Endothelial cell of umbilical vein (primary cell): ENCODE data around the gene DHX15. TPM values are rescaled to one million over a fixed set of nuclear protein-coding genes. Genes with fewer than 3 reads are reported as not detected.

Experiments used
- BruUV-seq: library from RNA; stranded (reverse); fragments of 400-500 nt; replicated peaks from 2 replicates; lab custom pipeline; 2021; lab: Mats Ljungman, UMichigan
- CTCF ChIA-PET: fragments of 300-600, 350-600 bp; sonication (Branson Sonifier 250); formaldehyde crosslinking; loops from one replicate; lab custom pipeline; 2021; ENCODE audit warnings: antibody characterized with exemption, inconsistent platforms; lab: Charles Lee
- POLR2A ChIA-PET: fragments of 300-600, 350-600 bp; sonication (Branson Sonifier 250); formaldehyde crosslinking; loops from one replicate; lab custom pipeline; 2021; ENCODE audit warnings: antibody characterized with exemption, inconsistent platforms; lab: Charles Lee
- DNase-seq: peaks from one replicate; pipeline ENCODE4 v3.0.0-alpha.2; 2011; ENCODE audit warnings: low read depth, low spot score
- FAIRE-seq: peaks from 2 replicates; lab custom pipeline; 2011; peaks lifted over from hg19 to GRCh38; lab: Jason Lieb, UNC
- H2AFZ ChIP-seq: 2 replicates; pipeline ENCODE4 v1.6.0; 2012; ENCODE audit warnings: low read depth, low read length, control low read depth, inconsistent platforms
- H3K27ac ChIP-seq: 2 replicates; pipeline ENCODE4 v1.5.1; 2011; ENCODE audit warnings: low read depth, mild to moderate bottlenecking, control low read depth, low read length, moderate library complexity; ENCODE audit not compliant: insufficient read depth
- H3K27me3 ChIP-seq, 2 experiments: 2 replicates each; pipeline versions ENCODE4 v1.6.0 to v1.6.1; 2011; ENCODE audit warnings: low read length in 2 of 2, mixed read lengths in 1 of 2; ENCODE audit not compliant: control insufficient read depth in 2 of 2, insufficient read depth in 2 of 2
- H3K36me3 ChIP-seq, 2 experiments: 2 replicates in 1 of 2; 3 replicates in 1 of 2; pipeline ENCODE4 v1.5.1; 2011; ENCODE audit warnings: low read length in 2 of 2, mild to moderate bottlenecking in 1 of 2, moderate library complexity in 1 of 2; ENCODE audit not compliant: control insufficient read depth in 2 of 2, insufficient read depth in 2 of 2; ENCODE audit errors: extremely low read depth in 1 of 2
- H3K4me1 ChIP-seq: 3 replicates; pipeline ENCODE4 v1.5.1; 2011; ENCODE audit warnings: mild to moderate bottlenecking, low read length; ENCODE audit not compliant: control insufficient read depth, insufficient read depth; ENCODE audit errors: extremely low read depth
- H3K4me2 ChIP-seq: 2 replicates; pipeline ENCODE4 v1.6.1; 2011; ENCODE audit warnings: low read length, control low read depth, mixed read lengths; ENCODE audit not compliant: insufficient read depth
- H3K4me3 ChIP-seq, 3 experiments: fragments of 200-600 bp in 1 of 3; sonication (generic), shearing (Covaris generic) in 1 of 3; replicated peaks in 1 of 3; 2 replicates each; pipeline ENCODE4 v1.5.1; 2011 to 2016; ENCODE audit warnings: control low read depth in 3 of 3, low read length in 3 of 3, mild to moderate bottlenecking in 2 of 3, inconsistent platforms in 1 of 3, low read depth in 1 of 3, moderate library complexity in 1 of 3; ENCODE audit not compliant: insufficient read depth in 1 of 3
- H3K79me2 ChIP-seq: 2 replicates; pipeline ENCODE4 v1.6.0; 2012; ENCODE audit warnings: low read length, inconsistent platforms; ENCODE audit not compliant: control insufficient read depth, insufficient read depth
- H3K9ac ChIP-seq: replicated peaks from 2 replicates; pipeline ENCODE3; 2011; ENCODE audit warnings: low read length, control low read depth; ENCODE audit not compliant: insufficient read depth; ENCODE audit errors: extremely low read depth
- H3K9me1 ChIP-seq: replicated peaks from 3 replicates; pipeline ENCODE4 v1.6.0; 2011; ENCODE audit warnings: mild to moderate bottlenecking, low read length; ENCODE audit not compliant: control insufficient read depth, insufficient read depth; ENCODE audit errors: extremely low read depth
- H3K9me3 ChIP-seq: replicated peaks from 2 replicates; pipeline ENCODE4 v1.5.1; 2012; ENCODE audit warnings: low read length, inconsistent platforms; ENCODE audit not compliant: control insufficient read depth, insufficient read depth
- H4K20me1 ChIP-seq: replicated peaks from 2 replicates; pipeline ENCODE3; 2011; ENCODE audit warnings: mild to moderate bottlenecking, low read length; ENCODE audit not compliant: control insufficient read depth, insufficient read depth; ENCODE audit errors: extremely low read depth
- CTCF ChIP-seq, 2 donors: IDR thresholded peaks; 1 replicate in 1 of 2; 2 replicates in 1 of 2; pipeline ENCODE4 v1.5.1; 2011; ENCODE audit warnings: low read length in 2 of 2, mild to moderate bottlenecking in 2 of 2, moderate library complexity in 2 of 2, control low read depth in 1 of 2, inconsistent platforms in 1 of 2, low read depth in 1 of 2; ENCODE audit not compliant: insufficient read depth in 1 of 2; ENCODE audit errors: extremely low read depth in 1 of 2
- EZH2 ChIP-seq: IDR thresholded peaks from 2 replicates; pipeline ENCODE4 v1.6.1; 2012; ENCODE audit warnings: borderline replicate concordance, low read depth, mild to moderate bottlenecking, moderate library complexity, low read length, inconsistent platforms; ENCODE audit not compliant: severe bottlenecking
- FOS ChIP-seq: IDR thresholded peaks from 2 replicates; pipeline ENCODE4 v1.6.1; 2011; ENCODE audit warnings: mild to moderate bottlenecking, low read length, moderate library complexity, borderline replicate concordance; ENCODE audit not compliant: insufficient read depth
- GATA2 ChIP-seq: IDR thresholded peaks from 2 replicates; pipeline ENCODE4 v1.7.0; 2011; ENCODE audit warnings: low read depth, mild to moderate bottlenecking, moderate library complexity, mixed read lengths, low read length; ENCODE audit not compliant: insufficient read length, insufficient read depth
- JUN ChIP-seq: IDR thresholded peaks from 2 replicates; pipeline ENCODE4 v1.6.1; 2011; ENCODE audit warnings: borderline replicate concordance, low read depth; ENCODE audit not compliant: insufficient read length, insufficient read depth
- MYC ChIP-seq: IDR thresholded peaks from one replicate; pipeline ENCODE4 v1.6.1; 2011; ENCODE audit warnings: mild to moderate bottlenecking, low read depth, low read length
- POLR2A ChIP-seq: IDR thresholded peaks from 2 replicates; pipeline ENCODE4 v1.6.1; 2012; ENCODE audit warnings: low read depth, mild to moderate bottlenecking, control low read depth, low read length
- POLR2AphosphoS5 ChIP-seq: IDR thresholded peaks from 2 replicates; pipeline ENCODE4 v1.6.1; 2012; ENCODE audit warnings: low read depth, mild to moderate bottlenecking, control low read depth, low read length, moderate library complexity; ENCODE audit not compliant: insufficient read depth
- dilution Hi-C: fragments of 300-500 bp; cut with MboI; formaldehyde crosslinking; loops from one replicate; pipeline ENCODE4 v1.15.0; 2019; ENCODE audit warnings: low sequenced_read_pairs; ENCODE audit not compliant: extremely low pct_ligation_motif_present
- intact Hi-C: fragments of 100-400 bp; cut with micrococcal nuclease; formaldehyde crosslinking; loops from one replicate; pipeline ENCODE4 v1.10.0; 2022
- polyA plus RNA-seq, 4 experiments: library from polyadenylated mRNA; depleted of rRNA in 3 of 4; stranded (reverse) in 3 of 4; unstranded in 1 of 4; fragments of >200 nt; gene quantifications; 2 replicates each; pipeline versions ENCODE4 v1.2.1 to v1.2.3, GENCODE V29; 2011 to 2012; ENCODE audit warnings: missing spikeins in 1 of 4
- total RNA-seq: library from RNA; stranded (reverse); gene quantifications from 2 replicates; pipeline ENCODE4 v1.2.3, GENCODE V29; 2021
- TF ChIP-seq, protein P1 (sequence below): IDR thresholded peaks from 2 replicates; pipeline ENCODE4 v1.6.1; 2011; ENCODE audit not compliant: insufficient read depth, insufficient read length

Gene DHX15
- total and polyA plus RNA-seq, 2 donors (not counting 3 experiments of a cell fraction or from before 2014, with no cell fraction given), result 72.3 to 152 TPM

DNA sequence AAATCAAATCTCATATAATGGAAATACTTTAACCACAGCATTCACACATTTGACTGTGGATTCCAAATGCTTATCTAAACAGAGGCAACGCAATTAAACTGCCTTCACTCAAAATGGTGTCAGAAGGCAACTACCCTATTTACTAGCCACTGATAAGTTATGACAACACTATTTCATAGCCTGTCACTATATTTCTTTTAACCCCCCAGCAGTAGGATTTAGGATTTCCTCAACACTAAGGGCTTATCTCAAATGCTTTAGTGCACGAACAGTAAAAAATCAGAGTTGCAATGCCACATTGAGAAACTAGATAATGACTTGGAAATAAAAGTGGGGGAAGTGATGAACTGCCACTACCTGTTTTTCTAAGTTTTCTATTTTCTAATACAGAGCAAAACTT, 66.7 kb downstream of the DHX15 start:
- dilution Hi-C loops (no loop called here), intact Hi-C loops (no loop called here)
- Histone ChIP-seq H3K27ac (no peak overlapping the region), H3K9ac (no peak overlapping the region), H3K27me3 (no peaks in the 10 kb centered on the region), H3K4me1 (no peaks in the 10 kb centered on the region), H3K79me2 (peaks cover 9% of the 10 kb centered on the region), H3K9me1 (no peaks in the 10 kb centered on the region), H3K4me2 (no peak overlapping the region), H3K4me3 (no peak overlapping the region), H3K36me3 (peaks cover 4 to 5% of the 10 kb centered on the region in 2 experiments), H2AFZ (no peak overlapping the region), H4K20me1 (no peaks in the 10 kb centered on the region), H3K9me3 (no peaks in the 10 kb centered on the region)
- no TSS peak for BruUV-seq
- ChIA-PET POLR2A (no interaction called here), CTCF (no interaction called here)
- peak; percentile 35 for FAIRE-seq
- TF ChIP-seq CTCF (IDR thresholded peaks at IDR 0.05; ENCODE audit: extremely low read depth in 1 of 2, insufficient read depth in 1 of 2, low read depth in 1 of 2, low read length in 2 of 2) (no peak), FOS (no peak), MYC (no peak), GATA2 (no peak), POLR2A (no peak), JUN (no peak), EZH2 (no peak), POLR2AphosphoS5 (no peak)
- TF ChIP-seq, protein P1, sequence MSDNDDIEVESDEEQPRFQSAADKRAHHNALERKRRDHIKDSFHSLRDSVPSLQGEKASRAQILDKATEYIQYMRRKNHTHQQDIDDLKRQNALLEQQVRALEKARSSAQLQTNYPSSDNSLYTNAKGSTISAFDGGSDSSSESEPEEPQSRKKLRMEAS, result no peak
- no peak for DNase-seq
